ENCODE results near the gene ATP5MC2.

DNA sequence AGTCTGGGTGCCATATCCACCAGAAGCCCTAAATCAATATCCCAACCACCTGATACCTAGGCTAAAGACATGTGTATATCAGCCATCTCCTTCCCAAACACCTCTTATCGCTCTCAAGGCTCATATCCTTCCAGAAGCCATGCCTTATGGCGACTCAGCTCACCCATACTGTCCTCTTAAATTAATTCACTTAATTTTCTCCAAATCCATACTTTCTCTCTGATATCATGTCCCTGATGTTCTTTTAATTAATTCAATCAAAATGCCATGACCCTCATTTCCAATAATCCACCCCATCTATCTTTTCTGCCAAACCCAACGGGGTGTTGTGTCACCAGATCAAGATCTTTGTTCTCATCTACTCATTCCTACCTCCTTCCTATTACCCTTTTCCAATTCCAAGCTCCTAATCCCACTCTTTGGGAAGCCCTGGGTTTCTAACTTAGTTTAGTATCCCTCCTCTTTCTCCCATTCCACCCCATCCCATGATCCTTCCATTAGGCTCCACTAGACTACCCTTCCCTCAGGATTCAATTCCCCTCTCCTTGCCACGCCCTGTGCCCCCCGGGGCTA is 50.4 kb downstream of the ATP5MC2 start:
- TF ChIP-seq, protein P1, sequence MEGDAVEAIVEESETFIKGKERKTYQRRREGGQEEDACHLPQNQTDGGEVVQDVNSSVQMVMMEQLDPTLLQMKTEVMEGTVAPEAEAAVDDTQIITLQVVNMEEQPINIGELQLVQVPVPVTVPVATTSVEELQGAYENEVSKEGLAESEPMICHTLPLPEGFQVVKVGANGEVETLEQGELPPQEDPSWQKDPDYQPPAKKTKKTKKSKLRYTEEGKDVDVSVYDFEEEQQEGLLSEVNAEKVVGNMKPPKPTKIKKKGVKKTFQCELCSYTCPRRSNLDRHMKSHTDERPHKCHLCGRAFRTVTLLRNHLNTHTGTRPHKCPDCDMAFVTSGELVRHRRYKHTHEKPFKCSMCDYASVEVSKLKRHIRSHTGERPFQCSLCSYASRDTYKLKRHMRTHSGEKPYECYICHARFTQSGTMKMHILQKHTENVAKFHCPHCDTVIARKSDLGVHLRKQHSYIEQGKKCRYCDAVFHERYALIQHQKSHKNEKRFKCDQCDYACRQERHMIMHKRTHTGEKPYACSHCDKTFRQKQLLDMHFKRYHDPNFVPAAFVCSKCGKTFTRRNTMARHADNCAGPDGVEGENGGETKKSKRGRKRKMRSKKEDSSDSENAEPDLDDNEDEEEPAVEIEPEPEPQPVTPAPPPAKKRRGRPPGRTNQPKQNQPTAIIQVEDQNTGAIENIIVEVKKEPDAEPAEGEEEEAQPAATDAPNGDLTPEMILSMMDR (IDR thresholded peaks at IDR 0.05; ENCODE audit: low read length) = no peak
- TF ChIP-seq EZH2 (IDR thresholded peaks at IDR 0.05; ENCODE audit: borderline replicate concordance, low read length) = no peak
